Lung (tissue), 12 donors: ENCODE measurements around the gene RIPOR2. TPM values are rescaled to one million over a fixed set of nuclear protein-coding genes. Genes with fewer than 3 reads are reported as not detected.
"Not testable (repeated sequence)": the region's sequence is repeated elsewhere in the genome, so short reads cannot be mapped to it uniquely, and the experiment has no call there.

ENCODE experiments used
- ATAC-seq: fragments of 200-7000 bp; cut with Tn5 transposase; one replicate; pipeline ENCODE4 v1.9.1; 2020; ENCODE audit warnings: moderate number of reproducible peaks; ENCODE audit not compliant: insufficient read depth, low FRiP score
- DNase-seq, 3 donors: peaks; one replicate each; pipeline ENCODE4 v3.0.0-alpha.2; 2013 to 2017
- H3K27ac ChIP-seq, 2 donors: one replicate each; pipeline ENCODE4 v1.5.1; 2013; ENCODE audit warnings: mild to moderate bottlenecking in 2 of 2, moderate library complexity in 2 of 2, control low read depth in 1 of 2, inconsistent platforms in 1 of 2, low read depth in 1 of 2, low read length in 1 of 2
- H3K27me3 ChIP-seq, 3 donors: one replicate each; pipeline ENCODE4 v1.5.1; 2013; ENCODE audit warnings: low read length in 2 of 3; ENCODE audit not compliant: control insufficient read depth in 3 of 3, insufficient read depth in 3 of 3
- H3K36me3 ChIP-seq, 4 donors: one replicate each; pipeline ENCODE4 v1.5.1; 2013; ENCODE audit warnings: low read length in 4 of 4, mild to moderate bottlenecking in 1 of 4, moderate library complexity in 1 of 4; ENCODE audit not compliant: control insufficient read depth in 4 of 4, insufficient read depth in 4 of 4
- H3K4me1 ChIP-seq, 5 donors: one replicate each; pipeline ENCODE4 v1.5.1; 2013; ENCODE audit warnings: low read length in 5 of 5, mild to moderate bottlenecking in 2 of 5, moderate library complexity in 1 of 5; ENCODE audit not compliant: control insufficient read depth in 5 of 5, insufficient read depth in 5 of 5
- H3K4me3 ChIP-seq: one replicate; pipeline ENCODE4 v1.5.1; 2013; ENCODE audit warnings: mild to moderate bottlenecking, control low read depth, moderate library complexity
- H3K9ac ChIP-seq, 2 donors: one replicate each; pipeline ENCODE4 v1.5.1; 2013; ENCODE audit warnings: low read length in 2 of 2, control low read depth in 1 of 2; ENCODE audit not compliant: insufficient read depth in 1 of 2
- H3K9me3 ChIP-seq, 4 donors: one replicate each; pipeline ENCODE4 v1.5.1; 2013; ENCODE audit warnings: low read length in 3 of 4, mild to moderate bottlenecking in 1 of 4, moderate library complexity in 1 of 4; ENCODE audit not compliant: control insufficient read depth in 4 of 4, insufficient read depth in 3 of 4
- WGBS, 2 donors: extraction: QIAGEN DNeasy Blood & Tissue Kit; methylation state at CpG; one replicate each; pipeline ENCODE4 v1.1.7; 2013; 5-methylcytosine and 5-hydroxymethylcytosine counted together
- polyA plus RNA-seq, 2 donors: library from polyadenylated mRNA; stranded (reverse); fragments of 200-250 nt; gene quantifications; one replicate each; pipeline ENCODE4 v1.2.1, GENCODE V29; 2013
- total RNA-seq, 2 donors: library from RNA; depleted of rRNA in 1 of 2; stranded (reverse); fragments of >200 nt in 1 of 2; gene quantifications; one replicate each; pipeline ENCODE4 v1.2.1, GENCODE V29; 2014 to 2021
- TF ChIP-seq, protein P1 (sequence below): IDR thresholded peaks from 2 replicates; pipeline ENCODE4 v1.5.1; 2012; ENCODE audit warnings: mild to moderate bottlenecking; ENCODE audit errors: control extremely low read depth, extremely low read depth
- donor health status: control.
- donor health status: control.
- donor health status: Bipolar disorder and iron deficiency.
- donor health status: healthy.
- donor health status: DM: yes; HTN: yes; CAD: no.

Gene RIPOR2
- total and polyA plus RNA-seq, 4 donors: 7.9 to 97.6 (median 42.7) TPM

DNA sequence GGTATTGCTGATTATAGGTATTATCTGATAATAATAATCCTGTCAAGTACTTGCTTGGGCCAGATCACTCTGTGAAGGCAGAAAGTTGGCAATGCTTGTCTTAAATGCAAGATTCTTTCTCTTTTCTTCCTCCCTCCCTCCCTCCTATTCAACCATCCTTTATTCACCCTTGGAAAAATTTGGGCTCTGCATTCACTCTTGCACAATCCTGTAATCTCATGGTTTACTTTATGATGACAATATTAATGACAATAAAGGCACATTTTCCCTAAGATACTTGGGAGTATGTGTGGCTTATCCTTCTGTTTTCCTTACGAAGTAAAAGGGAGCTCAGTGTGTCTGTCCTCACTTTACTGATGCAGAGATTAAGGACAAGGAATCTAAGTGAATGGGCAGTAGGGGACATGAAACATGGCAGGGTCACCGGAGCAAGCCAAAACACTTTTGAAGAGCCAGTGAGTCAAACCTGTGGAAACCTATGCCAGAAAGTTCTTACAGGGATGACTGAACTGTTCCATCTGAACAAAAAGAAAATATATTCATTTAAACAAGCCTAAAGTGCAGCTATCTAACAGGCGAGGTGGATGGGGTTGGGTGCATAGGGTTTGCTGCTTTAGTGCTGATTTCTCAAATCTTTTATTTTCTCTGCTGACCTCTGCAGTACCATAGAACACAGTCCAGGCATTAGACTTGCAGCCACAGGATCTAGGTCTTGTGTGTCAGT, 14.6 kb upstream of the RIPOR2 start:
- H3K27ac ChIP-seq: no peak overlapping the region
- H3K27me3 ChIP-seq: peaks cover 0 to 5% (median 0%) of the 10 kb centered on the region in 3 donors
- ATAC-seq (no peak), DNase-seq (peak in 2 of 3 donors; percentile 71 to 79)
- peaks cover 0 to 15% (median 0%) of the 10 kb centered on the region in 5 donors for H3K4me1 ChIP-seq
- H3K9ac ChIP-seq: no peak overlapping the region
- peaks cover 0 to 1% (median 0%) of the 10 kb centered on the region in 4 donors for H3K36me3 ChIP-seq
- peaks cover 0 to 2% (median 0%) of the 10 kb centered on the region in 4 donors for H3K9me3 ChIP-seq
- WGBS, 2 donors: 73 to 81% methylated on average over 3 of the region's 3 CpGs
- TF ChIP-seq, protein P1, sequence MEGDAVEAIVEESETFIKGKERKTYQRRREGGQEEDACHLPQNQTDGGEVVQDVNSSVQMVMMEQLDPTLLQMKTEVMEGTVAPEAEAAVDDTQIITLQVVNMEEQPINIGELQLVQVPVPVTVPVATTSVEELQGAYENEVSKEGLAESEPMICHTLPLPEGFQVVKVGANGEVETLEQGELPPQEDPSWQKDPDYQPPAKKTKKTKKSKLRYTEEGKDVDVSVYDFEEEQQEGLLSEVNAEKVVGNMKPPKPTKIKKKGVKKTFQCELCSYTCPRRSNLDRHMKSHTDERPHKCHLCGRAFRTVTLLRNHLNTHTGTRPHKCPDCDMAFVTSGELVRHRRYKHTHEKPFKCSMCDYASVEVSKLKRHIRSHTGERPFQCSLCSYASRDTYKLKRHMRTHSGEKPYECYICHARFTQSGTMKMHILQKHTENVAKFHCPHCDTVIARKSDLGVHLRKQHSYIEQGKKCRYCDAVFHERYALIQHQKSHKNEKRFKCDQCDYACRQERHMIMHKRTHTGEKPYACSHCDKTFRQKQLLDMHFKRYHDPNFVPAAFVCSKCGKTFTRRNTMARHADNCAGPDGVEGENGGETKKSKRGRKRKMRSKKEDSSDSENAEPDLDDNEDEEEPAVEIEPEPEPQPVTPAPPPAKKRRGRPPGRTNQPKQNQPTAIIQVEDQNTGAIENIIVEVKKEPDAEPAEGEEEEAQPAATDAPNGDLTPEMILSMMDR: no peak
- H3K4me3 ChIP-seq: no peak overlapping the region

DNA sequence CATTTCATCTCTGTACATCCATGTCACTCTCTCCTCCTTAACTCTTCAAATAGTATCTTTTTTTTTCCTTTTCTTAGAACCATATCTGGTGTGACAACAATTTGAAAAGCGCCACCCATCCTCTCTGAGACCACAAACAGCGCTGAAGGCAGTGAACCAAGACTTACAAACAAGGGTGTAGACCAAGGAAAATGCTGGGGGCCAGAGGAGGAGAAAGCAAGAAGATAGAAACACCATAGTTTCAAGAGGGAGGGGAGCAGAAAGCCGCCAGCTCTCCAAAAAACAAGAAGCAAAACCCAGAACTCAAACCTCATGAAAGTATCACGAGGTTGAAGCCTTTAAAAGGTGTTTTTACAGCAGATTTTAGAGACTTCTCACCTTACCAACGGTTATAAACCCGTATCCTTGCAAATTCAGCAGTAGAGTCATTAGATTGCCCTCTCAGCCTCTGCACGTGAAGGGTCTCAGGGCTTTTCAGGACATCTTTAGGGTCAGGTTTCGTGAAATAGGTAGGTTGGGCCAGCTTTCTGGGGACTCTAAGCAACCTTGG, 13.3 kb upstream of the RIPOR2 start:
- WGBS, 2 donors: 75 to 79% methylated on average over 8 of the region's 8 CpGs
- Histone ChIP-seq H3K4me1 (peaks cover 0 to 15% (median 0%) of the 10 kb centered on the region in 5 donors), H3K9me3 (peaks cover 0 to 2% (median under 1%) of the 10 kb centered on the region in 4 donors), H3K36me3 (peaks cover 0 to 1% (median 0%) of the 10 kb centered on the region in 4 donors), H3K27ac (no peak overlapping the region), H3K4me3 (no peak overlapping the region), H3K27me3 (peaks cover 0 to 5% (median 0%) of the 10 kb centered on the region in 3 donors), H3K9ac (no peak overlapping the region)
- TF ChIP-seq, protein P1: no peak
- no peak for ATAC-seq
- no peak for DNase-seq

DNA sequence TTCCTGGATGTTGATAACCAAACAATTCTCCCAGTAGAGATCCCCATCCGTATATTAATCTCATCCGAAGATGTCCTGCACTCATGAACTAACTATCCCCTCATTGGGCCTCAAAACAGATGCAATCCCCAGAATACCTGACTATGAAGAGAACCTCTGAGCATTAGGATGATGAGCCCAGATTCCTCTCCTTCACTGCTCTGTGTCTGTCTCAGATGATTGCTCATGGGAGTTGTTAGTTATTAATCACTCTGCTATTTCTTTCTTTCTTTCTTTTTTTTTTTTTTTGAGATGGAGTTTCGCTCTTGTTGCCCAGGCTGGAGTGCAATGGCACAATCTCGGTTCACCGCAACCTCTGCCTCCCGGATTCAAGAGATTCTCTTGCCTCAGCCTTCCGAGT, 12.5 kb upstream of the RIPOR2 start:
- H3K27me3 ChIP-seq, H3K4me3 ChIP-seq, ATAC-seq, DNase-seq, H3K27ac ChIP-seq, H3K9me3 ChIP-seq, H3K9ac ChIP-seq, H3K36me3 ChIP-seq: not testable (repeated sequence)
- 89 to 98% methylated on average over 7 of the region's 7 CpGs for WGBS, 2 donors
- peaks cover 0 to 15% (median 0%) of the 10 kb centered on the region in 5 donors for H3K4me1 ChIP-seq

DNA sequence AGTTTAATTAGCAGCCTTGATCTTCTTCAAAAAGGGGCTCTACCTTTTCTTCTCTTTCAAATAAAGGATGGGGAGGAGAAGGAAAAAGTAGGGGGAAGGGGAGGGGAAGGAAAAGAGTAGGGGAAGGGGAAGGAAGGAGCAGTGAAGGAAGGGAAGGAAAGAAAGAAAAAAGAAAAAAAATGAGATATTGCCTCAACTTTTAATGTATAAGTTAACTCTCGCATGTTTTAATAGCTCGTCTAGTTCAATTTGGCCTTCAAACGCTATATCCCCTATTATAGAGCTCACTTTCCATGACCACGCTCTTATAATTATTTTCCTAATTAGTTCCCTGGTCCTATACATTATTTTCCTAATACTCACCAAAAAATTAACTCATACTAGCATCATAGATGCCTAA, 11.9 kb upstream of the RIPOR2 start:
- DNase-seq: no peak
- Histone ChIP-seq H3K36me3 (peaks cover 0 to 1% (median 0%) of the 10 kb centered on the region in 4 donors), H3K4me3 (no peak overlapping the region), H3K27ac (no peak overlapping the region), H3K4me1 (peaks cover 0 to 15% (median 0%) of the 10 kb centered on the region in 5 donors), H3K9me3 (peaks cover 0 to 7% (median 0%) of the 10 kb centered on the region in 4 donors), H3K27me3 (peaks cover 0 to 5% (median 0%) of the 10 kb centered on the region in 3 donors), H3K9ac (no peak overlapping the region)
- TF ChIP-seq, protein P1: no peak
- 97 to 99% methylated on average over 4 of the region's 4 CpGs for WGBS, 2 donors
- no peak for ATAC-seq
